HL-60 (cell line): Measurements from ENCODE around the gene CIAO3.

ENCODE experiments used
- DNase-seq, 2 experiments: peaks; one replicate each; pipeline ENCODE4 v3.0.0-alpha.2; 2010 to 2020; ENCODE audit warnings: low read depth in 1 of 2, low spot score in 1 of 2
- H3K27ac ChIP-seq: fragments of 250-450 bp; sonication (Bioruptor Pico); replicated peaks from 2 replicates; pipeline ENCODE4 v1.5.1; 2020; ENCODE audit warnings: mild to moderate bottlenecking, moderate library complexity
- H3K27me3 ChIP-seq: fragments of 250-450 bp; sonication (Bioruptor Pico); 2 replicates; pipeline ENCODE4 v1.5.1; 2021; ENCODE audit warnings: mild to moderate bottlenecking, moderate library complexity; ENCODE audit not compliant: insufficient read depth, poor library complexity, severe bottlenecking
- H3K4me3 ChIP-seq: replicated peaks from 2 replicates; pipeline ENCODE4 v1.5.1; 2011; ENCODE audit warnings: mild to moderate bottlenecking, control low read depth, low read length; ENCODE audit not compliant: insufficient read depth
- GABPA ChIP-seq: IDR thresholded peaks from 2 replicates; pipeline ENCODE4 v1.6.1; 2012; ENCODE audit warnings: low read depth
- POLR2AphosphoS5 ChIP-seq: IDR thresholded peaks from 2 replicates; pipeline ENCODE4 v1.6.1; 2012; ENCODE audit warnings: low read depth
- SPI1 ChIP-seq: IDR thresholded peaks from 2 replicates; pipeline ENCODE4 v1.6.1; 2012; ENCODE audit warnings: low read depth, mild to moderate bottlenecking, borderline replicate concordance
- TF ChIP-seq, protein P1 (sequence below): IDR thresholded peaks from 2 replicates; pipeline ENCODE4 v1.6.1; 2012; ENCODE audit warnings: low read depth; ENCODE audit not compliant: insufficient replicate concordance
- TF ChIP-seq, protein P2 (sequence below): IDR thresholded peaks from one replicate; pipeline ENCODE4 v1.5.1; 2011; ENCODE audit warnings: low read length, control low read depth, inconsistent platforms; ENCODE audit not compliant: insufficient read depth

CIAO3 gene

DNA sequence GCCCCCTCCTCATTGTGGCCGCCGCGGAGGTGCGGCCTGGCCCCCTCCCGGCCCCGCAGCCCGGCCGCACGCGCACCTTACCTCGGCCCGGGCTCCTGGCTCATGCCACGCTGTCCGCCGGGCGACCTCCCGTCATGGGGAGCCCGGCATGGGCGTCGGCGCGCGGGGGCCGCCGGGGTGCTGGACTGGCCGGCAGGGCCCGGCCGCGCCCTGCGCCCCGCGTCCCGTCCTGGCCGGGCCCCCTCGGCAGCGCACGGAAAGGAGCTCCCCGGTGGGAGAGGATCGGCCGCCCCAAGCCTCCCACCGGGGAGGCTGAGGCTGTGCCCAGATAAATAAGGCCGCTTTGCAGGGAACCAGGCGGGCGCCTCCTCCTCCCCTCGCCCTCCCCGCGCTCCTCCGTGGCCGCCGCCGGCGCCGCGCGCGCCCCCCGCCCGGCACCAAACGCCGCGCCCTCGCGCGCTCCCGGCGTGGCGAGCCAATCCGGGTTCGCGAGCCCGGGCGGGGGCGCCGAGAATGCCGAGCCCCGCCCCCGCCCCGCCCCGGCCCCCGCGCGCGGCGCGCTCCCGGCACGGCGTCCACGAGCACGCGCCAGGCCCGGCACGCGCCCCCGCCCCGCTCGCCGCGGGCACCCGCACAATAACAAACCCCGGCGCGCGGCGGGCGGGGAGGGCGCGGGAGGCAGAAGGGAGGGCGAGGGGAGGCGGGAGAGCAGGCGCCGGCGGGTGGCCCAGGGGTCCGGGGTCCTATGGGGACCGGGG, 35.2 kb downstream of the CIAO3 start, which contains the start of gene FBXL16:
FBXL16 (minus strand) TSS at position 371 of the 758 bp plus-strand sequence. CDS start 8,396 bp downstream, outside the sequence.
- TF ChIP-seq GABPA (no peak), SPI1 (no peak), POLR2AphosphoS5 (no peak)
- TF ChIP-seq, protein P1, sequence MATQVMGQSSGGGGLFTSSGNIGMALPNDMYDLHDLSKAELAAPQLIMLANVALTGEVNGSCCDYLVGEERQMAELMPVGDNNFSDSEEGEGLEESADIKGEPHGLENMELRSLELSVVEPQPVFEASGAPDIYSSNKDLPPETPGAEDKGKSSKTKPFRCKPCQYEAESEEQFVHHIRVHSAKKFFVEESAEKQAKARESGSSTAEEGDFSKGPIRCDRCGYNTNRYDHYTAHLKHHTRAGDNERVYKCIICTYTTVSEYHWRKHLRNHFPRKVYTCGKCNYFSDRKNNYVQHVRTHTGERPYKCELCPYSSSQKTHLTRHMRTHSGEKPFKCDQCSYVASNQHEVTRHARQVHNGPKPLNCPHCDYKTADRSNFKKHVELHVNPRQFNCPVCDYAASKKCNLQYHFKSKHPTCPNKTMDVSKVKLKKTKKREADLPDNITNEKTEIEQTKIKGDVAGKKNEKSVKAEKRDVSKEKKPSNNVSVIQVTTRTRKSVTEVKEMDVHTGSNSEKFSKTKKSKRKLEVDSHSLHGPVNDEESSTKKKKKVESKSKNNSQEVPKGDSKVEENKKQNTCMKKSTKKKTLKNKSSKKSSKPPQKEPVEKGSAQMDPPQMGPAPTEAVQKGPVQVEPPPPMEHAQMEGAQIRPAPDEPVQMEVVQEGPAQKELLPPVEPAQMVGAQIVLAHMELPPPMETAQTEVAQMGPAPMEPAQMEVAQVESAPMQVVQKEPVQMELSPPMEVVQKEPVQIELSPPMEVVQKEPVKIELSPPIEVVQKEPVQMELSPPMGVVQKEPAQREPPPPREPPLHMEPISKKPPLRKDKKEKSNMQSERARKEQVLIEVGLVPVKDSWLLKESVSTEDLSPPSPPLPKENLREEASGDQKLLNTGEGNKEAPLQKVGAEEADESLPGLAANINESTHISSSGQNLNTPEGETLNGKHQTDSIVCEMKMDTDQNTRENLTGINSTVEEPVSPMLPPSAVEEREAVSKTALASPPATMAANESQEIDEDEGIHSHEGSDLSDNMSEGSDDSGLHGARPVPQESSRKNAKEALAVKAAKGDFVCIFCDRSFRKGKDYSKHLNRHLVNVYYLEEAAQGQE = no peak
- TF ChIP-seq, protein P2, sequence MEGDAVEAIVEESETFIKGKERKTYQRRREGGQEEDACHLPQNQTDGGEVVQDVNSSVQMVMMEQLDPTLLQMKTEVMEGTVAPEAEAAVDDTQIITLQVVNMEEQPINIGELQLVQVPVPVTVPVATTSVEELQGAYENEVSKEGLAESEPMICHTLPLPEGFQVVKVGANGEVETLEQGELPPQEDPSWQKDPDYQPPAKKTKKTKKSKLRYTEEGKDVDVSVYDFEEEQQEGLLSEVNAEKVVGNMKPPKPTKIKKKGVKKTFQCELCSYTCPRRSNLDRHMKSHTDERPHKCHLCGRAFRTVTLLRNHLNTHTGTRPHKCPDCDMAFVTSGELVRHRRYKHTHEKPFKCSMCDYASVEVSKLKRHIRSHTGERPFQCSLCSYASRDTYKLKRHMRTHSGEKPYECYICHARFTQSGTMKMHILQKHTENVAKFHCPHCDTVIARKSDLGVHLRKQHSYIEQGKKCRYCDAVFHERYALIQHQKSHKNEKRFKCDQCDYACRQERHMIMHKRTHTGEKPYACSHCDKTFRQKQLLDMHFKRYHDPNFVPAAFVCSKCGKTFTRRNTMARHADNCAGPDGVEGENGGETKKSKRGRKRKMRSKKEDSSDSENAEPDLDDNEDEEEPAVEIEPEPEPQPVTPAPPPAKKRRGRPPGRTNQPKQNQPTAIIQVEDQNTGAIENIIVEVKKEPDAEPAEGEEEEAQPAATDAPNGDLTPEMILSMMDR = no peak
- Histone ChIP-seq H3K27me3 (peaks cover 69% of the 10 kb centered on the region), H3K4me3 (no peak within 1 kb of the TSS), H3K27ac (no peak within 1 kb of the TSS)
- DNase-seq = no peak

DNA sequence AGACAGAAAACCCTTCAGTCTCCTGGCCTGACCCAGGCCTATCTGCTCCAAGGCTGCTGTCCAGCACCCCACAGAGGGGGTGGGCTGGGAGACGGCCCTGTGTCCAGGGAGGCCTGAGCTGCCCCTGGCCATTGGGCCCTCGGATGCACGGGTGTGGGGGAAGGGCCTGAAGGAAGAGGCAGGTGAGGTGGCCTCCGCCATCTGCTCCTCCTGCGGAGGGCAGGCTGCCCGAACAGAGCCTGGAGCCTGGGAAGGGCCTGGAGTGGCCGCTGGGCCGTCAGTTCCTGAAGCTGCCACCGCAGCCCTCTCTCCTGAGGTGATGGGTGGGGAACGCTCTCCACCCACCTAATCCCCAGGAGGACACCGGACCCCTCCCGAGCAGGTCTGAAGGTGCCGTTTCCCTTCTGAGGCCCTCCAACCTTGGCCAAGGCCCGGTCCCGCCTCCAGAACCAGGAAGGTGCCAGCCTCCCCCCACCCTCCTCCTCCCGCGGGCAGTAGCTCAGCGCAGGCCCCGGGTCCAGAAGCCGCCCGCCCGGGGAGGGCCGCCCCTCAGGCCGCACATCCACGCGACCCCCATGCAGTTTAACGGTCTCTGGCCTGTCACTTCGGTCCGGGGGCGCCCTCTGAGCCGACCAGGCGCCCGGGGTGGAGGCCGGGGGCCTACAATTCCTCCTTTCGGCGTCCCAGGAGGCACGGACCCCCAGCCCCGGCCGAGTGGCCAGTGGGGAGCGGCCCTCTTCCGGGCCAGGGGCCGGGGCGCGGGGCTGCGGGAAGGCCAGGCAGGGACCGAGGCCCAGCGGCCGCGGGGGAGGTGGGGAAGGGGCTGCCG, 36.0 kb downstream of the CIAO3 start:
- H3K27me3 ChIP-seq = peaks cover 67% of the 10 kb centered on the region
- no peak overlapping the region for H3K27ac ChIP-seq
- no peak overlapping the region for H3K4me3 ChIP-seq
- DNase-seq = no peak
- TF ChIP-seq, protein P1 = peak; percentile 85
- TF ChIP-seq SPI1 (no peak), POLR2AphosphoS5 (no peak), GABPA (no peak)
- TF ChIP-seq, protein P2 = no peak

DNA sequence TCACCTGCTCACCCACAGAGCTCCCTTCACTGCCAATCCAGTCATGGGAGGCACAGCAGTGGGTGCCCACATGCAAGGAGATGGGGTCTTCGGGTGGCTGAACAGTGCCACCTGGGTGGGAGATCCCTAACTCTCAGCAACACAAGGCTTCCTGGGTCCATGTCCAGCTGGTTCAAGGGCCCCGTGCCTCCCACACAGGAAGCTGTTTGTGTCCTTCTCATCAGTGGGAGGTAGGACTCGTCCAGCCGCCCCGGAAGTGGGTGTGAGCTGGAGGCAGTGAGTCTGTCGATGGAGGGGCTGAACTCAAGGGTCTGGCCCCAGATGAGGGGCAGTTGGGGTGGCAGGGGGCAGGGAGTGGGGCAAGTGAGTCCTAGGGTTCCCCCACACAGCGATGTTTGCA, 36.8 kb downstream of the CIAO3 start:
- DNase-seq = no peak
- Histone ChIP-seq H3K27me3 (peaks cover 65% of the 10 kb centered on the region), H3K4me3 (no peak overlapping the region), H3K27ac (no peak overlapping the region)
- TF ChIP-seq GABPA = no peak
- TF ChIP-seq SPI1 = no peak
- TF ChIP-seq, protein P1 = no peak
- TF ChIP-seq, protein P2 = no peak
- no peak for TF ChIP-seq POLR2AphosphoS5
